ENCODE measurements around the gene TRIM15.

The TRIM15 gene

DNA sequence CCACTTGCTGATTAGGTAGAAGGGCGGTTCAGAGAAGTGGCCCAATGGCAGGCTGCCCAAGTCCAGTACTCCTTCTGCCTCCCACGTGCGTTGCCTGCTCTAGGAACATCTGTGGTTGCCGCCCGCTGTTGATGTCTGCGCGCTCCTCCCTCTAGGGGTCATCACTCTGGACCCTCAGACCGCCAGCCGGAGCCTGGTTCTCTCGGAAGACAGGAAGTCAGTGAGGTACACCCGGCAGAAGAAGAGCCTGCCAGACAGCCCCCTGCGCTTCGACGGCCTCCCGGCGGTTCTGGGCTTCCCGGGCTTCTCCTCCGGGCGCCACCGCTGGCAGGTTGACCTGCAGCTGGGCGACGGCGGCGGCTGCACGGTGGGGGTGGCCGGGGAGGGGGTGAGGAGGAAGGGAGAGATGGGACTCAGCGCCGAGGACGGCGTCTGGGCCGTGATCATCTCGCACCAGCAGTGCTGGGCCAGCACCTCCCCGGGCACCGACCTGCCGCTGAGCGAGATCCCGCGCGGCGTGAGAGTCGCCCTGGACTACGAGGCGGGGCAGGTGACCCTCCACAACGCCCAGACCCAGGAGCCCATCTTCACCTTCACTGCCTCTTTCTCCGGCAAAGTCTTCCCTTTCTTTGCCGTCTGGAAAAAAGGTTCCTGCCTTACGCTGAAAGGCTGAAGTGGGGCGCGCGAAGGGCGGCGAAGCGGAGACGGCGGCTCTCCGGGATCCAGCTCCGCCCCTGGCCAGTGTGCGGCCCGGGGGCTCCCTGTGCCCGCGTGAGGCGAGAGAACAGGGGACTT, 8.5 kb downstream of the TRIM15 start:
- peak; percentile 20 for DNase-seq (ENCODE audit: low read depth)
- no peak overlapping the region for H3K4me3 ChIP-seq (ENCODE audit: low read depth, low read length)
- no peak for TF ChIP-seq MYC (IDR thresholded peaks at IDR 0.05; ENCODE audit: low read depth, low read length)
- TF ChIP-seq, protein P1, sequence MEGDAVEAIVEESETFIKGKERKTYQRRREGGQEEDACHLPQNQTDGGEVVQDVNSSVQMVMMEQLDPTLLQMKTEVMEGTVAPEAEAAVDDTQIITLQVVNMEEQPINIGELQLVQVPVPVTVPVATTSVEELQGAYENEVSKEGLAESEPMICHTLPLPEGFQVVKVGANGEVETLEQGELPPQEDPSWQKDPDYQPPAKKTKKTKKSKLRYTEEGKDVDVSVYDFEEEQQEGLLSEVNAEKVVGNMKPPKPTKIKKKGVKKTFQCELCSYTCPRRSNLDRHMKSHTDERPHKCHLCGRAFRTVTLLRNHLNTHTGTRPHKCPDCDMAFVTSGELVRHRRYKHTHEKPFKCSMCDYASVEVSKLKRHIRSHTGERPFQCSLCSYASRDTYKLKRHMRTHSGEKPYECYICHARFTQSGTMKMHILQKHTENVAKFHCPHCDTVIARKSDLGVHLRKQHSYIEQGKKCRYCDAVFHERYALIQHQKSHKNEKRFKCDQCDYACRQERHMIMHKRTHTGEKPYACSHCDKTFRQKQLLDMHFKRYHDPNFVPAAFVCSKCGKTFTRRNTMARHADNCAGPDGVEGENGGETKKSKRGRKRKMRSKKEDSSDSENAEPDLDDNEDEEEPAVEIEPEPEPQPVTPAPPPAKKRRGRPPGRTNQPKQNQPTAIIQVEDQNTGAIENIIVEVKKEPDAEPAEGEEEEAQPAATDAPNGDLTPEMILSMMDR (IDR thresholded peaks at IDR 0.05; ENCODE audit: low read depth, low read length): no peak
- TF ChIP-seq, protein P2, sequence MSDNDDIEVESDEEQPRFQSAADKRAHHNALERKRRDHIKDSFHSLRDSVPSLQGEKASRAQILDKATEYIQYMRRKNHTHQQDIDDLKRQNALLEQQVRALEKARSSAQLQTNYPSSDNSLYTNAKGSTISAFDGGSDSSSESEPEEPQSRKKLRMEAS (IDR thresholded peaks at IDR 0.05; ENCODE audit: low read depth, low read length): no peak
- no peak for TF ChIP-seq POLR2A (IDR thresholded peaks at IDR 0.05; ENCODE audit: extremely low read depth, insufficient read length)

DNA sequence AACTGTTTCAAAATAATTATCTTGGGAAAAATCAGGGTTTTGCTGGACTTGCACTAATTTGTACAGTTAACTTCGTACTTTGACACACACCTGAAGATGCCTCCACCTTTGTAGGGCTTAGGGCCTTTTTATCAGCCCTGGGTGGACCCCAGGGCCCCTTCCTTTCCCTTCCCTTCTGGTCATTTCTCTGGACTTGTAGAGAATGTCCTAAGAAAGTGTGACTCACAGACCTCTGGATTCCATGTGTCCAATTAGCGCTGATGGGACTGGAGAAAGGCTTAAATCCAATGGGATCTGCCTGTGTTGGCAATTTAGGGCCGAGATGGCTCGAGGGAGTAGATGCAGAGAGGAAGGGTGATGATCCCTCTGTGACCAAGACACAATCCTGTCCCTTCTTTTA, 9.3 kb downstream of the TRIM15 start:
- TF ChIP-seq, protein P1 (IDR thresholded peaks at IDR 0.05; ENCODE audit: low read depth, low read length): no peak
- TF ChIP-seq MYC (IDR thresholded peaks at IDR 0.05; ENCODE audit: low read depth, low read length) (no peak), POLR2A (IDR thresholded peaks at IDR 0.05; ENCODE audit: extremely low read depth, insufficient read length) (no peak)
- TF ChIP-seq, protein P2 (IDR thresholded peaks at IDR 0.05; ENCODE audit: low read depth, low read length): no peak
- DNase-seq (ENCODE audit: low read depth): no peak
- H3K4me3 ChIP-seq (ENCODE audit: low read depth, low read length): no peak overlapping the region

DNA sequence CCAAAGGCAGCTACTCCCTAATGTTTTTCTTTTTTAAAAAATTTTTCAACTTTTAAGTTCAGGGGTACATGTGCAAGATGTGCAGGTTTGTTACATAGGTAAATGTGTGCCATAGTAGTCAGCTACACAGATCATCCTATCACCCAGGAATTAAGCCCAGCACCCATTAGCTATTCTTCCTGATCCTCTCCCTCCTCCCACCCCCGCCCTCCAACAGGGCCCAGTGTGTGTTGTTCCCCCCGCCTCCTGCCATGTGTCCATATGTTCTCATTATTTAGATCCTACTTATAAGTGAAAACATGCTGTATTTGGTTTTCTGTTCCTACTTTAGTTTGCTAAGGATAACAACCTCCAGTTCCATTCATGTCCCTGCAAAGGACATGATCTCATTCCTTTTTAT, 12.4 kb downstream of the TRIM15 start:
- no peak for DNase-seq (ENCODE audit: low read depth)
- no peak for TF ChIP-seq MYC (IDR thresholded peaks at IDR 0.05; ENCODE audit: low read depth, low read length)
- TF ChIP-seq, protein P2 (IDR thresholded peaks at IDR 0.05; ENCODE audit: low read depth, low read length): no peak
- no peak for TF ChIP-seq POLR2A (IDR thresholded peaks at IDR 0.05; ENCODE audit: extremely low read depth, insufficient read length)
- H3K4me3 ChIP-seq (ENCODE audit: low read depth, low read length): no peak overlapping the region

DNA sequence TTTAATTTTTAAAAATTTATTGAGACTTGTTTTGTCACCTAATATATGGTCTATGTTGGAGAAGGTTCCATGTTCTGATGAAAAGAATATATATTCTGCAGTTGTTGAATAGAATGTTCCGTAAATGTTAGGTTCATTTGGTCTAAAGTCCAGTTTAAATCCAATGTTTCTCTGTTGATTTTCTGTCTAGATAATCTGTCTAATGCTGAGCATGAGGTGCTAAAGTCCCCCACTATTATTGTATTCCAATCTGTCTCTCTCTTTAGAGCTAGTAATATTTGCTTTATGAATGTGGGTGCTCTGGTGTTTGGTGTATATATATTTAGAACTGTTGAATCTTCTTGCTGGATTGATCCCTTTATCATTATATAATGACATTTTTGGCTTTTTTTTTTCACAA, 15.5 kb downstream of the TRIM15 start:
- no peak overlapping the region for H3K4me3 ChIP-seq (ENCODE audit: low read depth, low read length)
- TF ChIP-seq, protein P2 (IDR thresholded peaks at IDR 0.05; ENCODE audit: low read depth, low read length): no peak
- TF ChIP-seq, protein P1 (IDR thresholded peaks at IDR 0.05; ENCODE audit: low read depth, low read length): no peak
- TF ChIP-seq POLR2A (IDR thresholded peaks at IDR 0.05; ENCODE audit: extremely low read depth, insufficient read length) (no peak), MYC (IDR thresholded peaks at IDR 0.05; ENCODE audit: low read depth, low read length) (no peak)
- no peak for DNase-seq (ENCODE audit: low read depth)

DNA sequence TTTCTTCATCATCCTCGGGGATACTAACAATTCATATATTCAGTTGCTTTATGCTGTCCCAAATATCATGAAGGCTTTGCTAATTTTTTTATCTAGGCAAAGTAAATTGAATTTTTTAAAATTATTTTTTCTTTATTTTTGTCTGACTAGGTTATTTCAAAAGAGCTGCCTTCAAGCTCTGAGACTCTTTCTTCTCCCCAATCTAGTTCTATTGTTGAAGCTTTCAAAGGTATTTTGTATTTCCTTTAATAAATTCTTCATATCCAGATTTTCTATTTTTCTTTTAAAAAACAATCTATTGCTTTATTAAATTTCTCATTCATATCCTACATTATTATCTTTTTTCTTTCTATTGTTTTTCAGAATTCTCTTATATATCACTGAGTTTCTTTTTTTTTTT, 16.8 kb downstream of the TRIM15 start:
- no peak for DNase-seq (ENCODE audit: low read depth)
- no peak overlapping the region for H3K4me3 ChIP-seq (ENCODE audit: low read depth, low read length)
- TF ChIP-seq, protein P1 (IDR thresholded peaks at IDR 0.05; ENCODE audit: low read depth, low read length): no peak
- no peak for TF ChIP-seq MYC (IDR thresholded peaks at IDR 0.05; ENCODE audit: low read depth, low read length)
- no peak for TF ChIP-seq POLR2A (IDR thresholded peaks at IDR 0.05; ENCODE audit: extremely low read depth, insufficient read length)
- TF ChIP-seq, protein P2 (IDR thresholded peaks at IDR 0.05; ENCODE audit: low read depth, low read length): no peak

DNA sequence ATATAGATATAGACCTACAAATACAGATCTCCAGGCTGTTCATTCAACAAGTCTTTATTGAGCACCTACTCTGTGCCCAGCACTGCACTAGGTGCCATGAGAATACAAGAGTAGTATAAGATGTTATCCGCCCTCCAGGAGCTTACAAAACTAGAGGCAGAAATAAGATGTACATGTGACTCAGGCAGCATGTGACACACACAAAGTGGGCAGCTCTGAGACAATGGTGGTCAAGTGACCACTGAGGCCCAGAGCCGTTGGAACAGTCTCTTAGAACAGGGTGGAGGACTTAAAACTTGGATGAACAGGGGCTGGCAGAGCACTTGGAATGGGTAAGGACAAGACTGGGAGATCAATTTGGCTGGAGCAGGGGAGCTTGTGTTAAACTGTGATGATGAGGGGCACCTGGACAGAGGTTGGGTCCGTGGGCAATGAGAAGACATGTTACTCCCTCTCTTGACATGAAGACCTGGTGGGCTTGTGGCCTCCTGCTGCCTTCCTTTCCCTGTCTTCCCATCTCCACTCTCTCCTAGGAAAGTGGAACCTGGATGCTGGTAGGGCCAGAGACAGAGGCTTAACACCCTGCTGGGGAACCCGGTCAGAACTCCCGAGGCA, 21.2 kb downstream of the TRIM15 start:
- TF ChIP-seq, protein P2 (IDR thresholded peaks at IDR 0.05; ENCODE audit: low read depth, low read length): no peak
- no peak for TF ChIP-seq POLR2A (IDR thresholded peaks at IDR 0.05; ENCODE audit: extremely low read depth, insufficient read length)
- TF ChIP-seq, protein P1 (IDR thresholded peaks at IDR 0.05; ENCODE audit: low read depth, low read length): no peak
- no peak for TF ChIP-seq MYC (IDR thresholded peaks at IDR 0.05; ENCODE audit: low read depth, low read length)
- no peak overlapping the region for H3K4me3 ChIP-seq (ENCODE audit: low read depth, low read length)
- DNase-seq (ENCODE audit: low read depth): no peak

Data from NB4 (cell line).